Fibroblast of mammary gland (primary cell): Measurements from ENCODE around the gene APOO.

Experiments
- DNase-seq: peaks from one replicate; pipeline ENCODE4 v3.0.0-alpha.2; 2010; ENCODE audit warnings: low read depth
- H3K4me3 ChIP-seq: 2 replicates; pipeline ENCODE4 v1.5.1; 2011; ENCODE audit warnings: low read depth, mild to moderate bottlenecking, low read length, moderate library complexity; ENCODE audit not compliant: control insufficient read depth
- CTCF ChIP-seq: conservative IDR thresholded peaks from 2 replicates; pipeline ENCODE4 v1.5.1; 2011; ENCODE audit warnings: low read depth, low read length, inconsistent platforms; ENCODE audit not compliant: control insufficient read depth, insufficient read depth

APOO gene

GRCh38 chrX:23822841-23823240 lies 84.9 kb downstream of the APOO start:
- no peak for TF ChIP-seq CTCF
- no peak overlapping the region for H3K4me3 ChIP-seq
- DNase-seq, result no peak

- DNase-seq, result peak; percentile 15
- no peak for TF ChIP-seq CTCF
These were observed 85.3 kb downstream of the APOO start for GRCh38 chrX:23822397-23822796.

GRCh38 chrX:23821847-23822246 lies 85.9 kb downstream of the APOO start:
- no peak overlapping the region for H3K4me3 ChIP-seq
- DNase-seq, result no peak
- no peak for TF ChIP-seq CTCF

More at GRCh38 chrX:23822397-23822796, 85.3 kb downstream of the APOO start:
- no peak overlapping the region for H3K4me3 ChIP-seq

- TF ChIP-seq CTCF, result no peak
- no peak overlapping the region for H3K4me3 ChIP-seq
- no peak for DNase-seq
These were observed 87.4 kb downstream of the APOO start for GRCh38 chrX:23820235-23820782.

- no peak for TF ChIP-seq CTCF
- DNase-seq, result peak; percentile 37
- no peak overlapping the region for H3K4me3 ChIP-seq
These were observed 88.1 kb downstream of the APOO start for GRCh38 chrX:23819385-23820234.

GRCh38 chrX:23817979-23818336 lies 89.8 kb downstream of the APOO start:
- no peak for TF ChIP-seq CTCF
- DNase-seq, result no peak

More at GRCh38 chrX:23817979-23818336, 89.8 kb downstream of the APOO start:
- H3K4me3 ChIP-seq, result no peak overlapping the region
